ENCODE data around the gene TLX3. TPM values are rescaled to one million over a fixed set of nuclear protein-coding genes. Genes with fewer than 3 reads are reported as not detected.

The TLX3 gene
- polyA plus RNA-seq, 4 donors, result 0.04 TPM; not detected in 3

DNA sequence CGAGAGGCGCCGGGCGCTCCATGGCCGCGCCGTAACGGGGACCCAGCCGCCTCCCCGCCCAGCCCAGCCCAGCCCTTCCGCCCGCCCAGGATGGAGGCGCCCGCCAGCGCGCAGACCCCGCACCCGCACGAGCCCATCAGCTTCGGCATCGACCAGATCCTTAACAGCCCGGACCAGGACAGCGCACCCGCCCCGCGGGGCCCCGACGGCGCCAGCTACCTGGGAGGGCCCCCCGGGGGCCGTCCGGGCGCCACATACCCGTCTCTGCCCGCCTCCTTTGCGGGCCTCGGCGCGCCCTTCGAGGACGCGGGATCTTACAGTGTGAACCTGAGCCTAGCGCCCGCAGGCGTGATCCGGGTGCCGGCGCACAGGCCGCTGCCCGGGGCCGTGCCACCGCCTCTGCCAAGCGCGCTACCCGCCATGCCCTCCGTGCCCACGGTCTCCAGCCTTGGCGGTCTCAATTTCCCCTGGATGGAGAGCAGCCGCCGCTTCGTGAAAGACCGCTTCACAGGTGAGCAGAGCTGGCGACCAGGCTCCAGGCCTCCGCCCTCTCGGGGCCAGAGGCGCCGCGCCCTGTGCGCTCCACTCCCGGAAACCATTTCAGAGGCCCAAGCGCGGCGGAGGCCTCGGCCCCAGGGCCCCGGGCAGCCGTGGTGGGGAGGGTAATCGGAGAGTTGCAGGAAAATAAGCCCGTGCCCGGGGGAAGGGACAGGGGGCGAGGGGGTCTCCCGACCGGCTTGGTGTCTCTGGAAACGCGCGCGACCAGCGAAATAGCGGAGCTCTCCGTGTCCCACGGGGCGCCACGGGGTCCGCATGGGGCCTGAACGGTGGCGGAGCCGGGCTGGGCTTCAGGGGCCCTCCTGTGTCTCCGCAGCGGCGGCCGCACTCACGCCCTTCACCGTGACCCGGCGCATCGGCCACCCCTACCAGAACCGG lies 496 bp downstream of the TLX3 start:
- FAIRE-seq, result no peak

DNA sequence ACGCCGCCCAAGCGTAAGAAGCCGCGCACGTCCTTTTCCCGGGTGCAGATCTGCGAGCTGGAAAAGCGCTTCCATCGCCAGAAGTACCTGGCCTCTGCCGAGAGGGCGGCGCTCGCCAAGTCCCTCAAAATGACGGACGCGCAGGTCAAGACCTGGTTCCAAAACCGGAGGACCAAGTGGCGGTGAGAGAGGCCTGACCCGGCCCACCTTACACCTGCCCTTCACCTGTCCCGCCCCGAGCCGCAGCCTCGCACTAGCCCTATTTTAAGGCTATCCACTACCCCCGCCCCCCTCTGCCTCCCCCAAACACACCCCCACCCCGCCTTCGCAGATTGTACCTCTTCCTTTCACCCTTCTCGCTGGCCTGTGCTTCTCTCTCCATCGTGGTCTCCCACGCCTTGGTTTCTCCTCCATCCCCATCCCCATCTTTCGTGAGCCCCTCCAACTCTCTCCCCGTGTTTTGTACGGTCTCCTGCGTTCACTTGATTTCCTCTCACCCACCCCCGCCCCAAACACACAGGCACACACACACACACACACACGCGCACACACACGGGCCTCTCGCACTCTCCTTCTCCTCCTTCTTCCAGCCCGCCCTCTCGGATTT lies 1.3 kb downstream of the TLX3 start:
- FAIRE-seq, result no peak
- Histone ChIP-seq H3K4me1 (ENCODE audit: control insufficient read depth in 3 of 3, insufficient read depth in 2 of 3, low read depth in 1 of 3, low read length in 2 of 3) (peaks cover 0 to 12% (median 4%) of the 10 kb centered on the region in 3 donors), H3K9me3 (ENCODE audit: control insufficient read depth in 2 of 2, insufficient read depth in 1 of 2, low read depth in 1 of 2, low read length in 1 of 2) (no peaks in the 10 kb centered on the region), H3K36me3 (ENCODE audit: control insufficient read depth in 3 of 3, insufficient read depth in 2 of 3, low read depth in 1 of 3, low read length in 3 of 3) (no peaks in the 10 kb centered on the region), H3K27me3 (ENCODE audit: control insufficient read depth in 3 of 3, insufficient read depth in 3 of 3, low read length in 3 of 3) (peaks cover 32 to 96% (median 69%) of the 10 kb centered on the region in 3 donors), H3K4me3 (ENCODE audit: low read depth in 1 of 3, low read length in 3 of 3) (no peak overlapping the region), H3K27ac (ENCODE audit: low read depth in 1 of 3, low read length in 2 of 3) (no peak overlapping the region)
- DNase-seq, result peak in 1 of 2 donors; percentile 7
- 5 to 7% (median 6%) methylated on average over 38 to 41 of the region's 41 CpGs for WGBS, 3 donors

More for the DNA sequence above, 496 bp downstream of the TLX3 start:
- Histone ChIP-seq H3K4me3 (ENCODE audit: low read depth in 1 of 3, low read length in 3 of 3) (peak overlapping the region in 1 of 3 donors; percentile 26), H3K27ac (ENCODE audit: low read depth in 1 of 3, low read length in 2 of 3) (no peak overlapping the region), H3K36me3 (ENCODE audit: control insufficient read depth in 3 of 3, insufficient read depth in 2 of 3, low read depth in 1 of 3, low read length in 3 of 3) (no peaks in the 10 kb centered on the region), H3K9me3 (ENCODE audit: control insufficient read depth in 2 of 2, insufficient read depth in 1 of 2, low read depth in 1 of 2, low read length in 1 of 2) (no peaks in the 10 kb centered on the region), H3K27me3 (ENCODE audit: control insufficient read depth in 3 of 3, insufficient read depth in 3 of 3, low read length in 3 of 3) (peaks cover 24 to 96% (median 68%) of the 10 kb centered on the region in 3 donors), H3K4me1 (ENCODE audit: control insufficient read depth in 3 of 3, insufficient read depth in 2 of 3, low read depth in 1 of 3, low read length in 2 of 3) (peaks cover 0 to 12% (median 4%) of the 10 kb centered on the region in 3 donors)
- DNase-seq, result peak in 1 of 2 donors; percentile 38
- WGBS, 3 donors, result 4 to 5% (median 4%) methylated on average over 83 to 106 of the region's 106 CpGs

GRCh38 chr5:171310819-171311321 lies 1.8 kb downstream of the TLX3 start:
- FAIRE-seq (no peak), DNase-seq (no peak)
- no peak overlapping the region for H3K27ac ChIP-seq (ENCODE audit: low read depth in 1 of 3, low read length in 2 of 3)
- no peaks in the 10 kb centered on the region for H3K36me3 ChIP-seq (ENCODE audit: control insufficient read depth in 3 of 3, insufficient read depth in 2 of 3, low read depth in 1 of 3, low read length in 3 of 3)
- 3 to 5% (median 3%) methylated on average over 41 of the region's 41 CpGs for WGBS, 3 donors
- peaks cover 33 to 96% (median 69%) of the 10 kb centered on the region in 3 donors for H3K27me3 ChIP-seq (ENCODE audit: control insufficient read depth in 3 of 3, insufficient read depth in 3 of 3, low read length in 3 of 3)
- no peak overlapping the region for H3K4me3 ChIP-seq (ENCODE audit: low read depth in 1 of 3, low read length in 3 of 3)
- H3K4me1 ChIP-seq (ENCODE audit: control insufficient read depth in 3 of 3, insufficient read depth in 2 of 3, low read depth in 1 of 3, low read length in 2 of 3), result peaks cover 0 to 12% (median 4%) of the 10 kb centered on the region in 3 donors
- H3K9me3 ChIP-seq (ENCODE audit: control insufficient read depth in 2 of 2, insufficient read depth in 1 of 2, low read depth in 1 of 2, low read length in 1 of 2), result no peaks in the 10 kb centered on the region

DNA sequence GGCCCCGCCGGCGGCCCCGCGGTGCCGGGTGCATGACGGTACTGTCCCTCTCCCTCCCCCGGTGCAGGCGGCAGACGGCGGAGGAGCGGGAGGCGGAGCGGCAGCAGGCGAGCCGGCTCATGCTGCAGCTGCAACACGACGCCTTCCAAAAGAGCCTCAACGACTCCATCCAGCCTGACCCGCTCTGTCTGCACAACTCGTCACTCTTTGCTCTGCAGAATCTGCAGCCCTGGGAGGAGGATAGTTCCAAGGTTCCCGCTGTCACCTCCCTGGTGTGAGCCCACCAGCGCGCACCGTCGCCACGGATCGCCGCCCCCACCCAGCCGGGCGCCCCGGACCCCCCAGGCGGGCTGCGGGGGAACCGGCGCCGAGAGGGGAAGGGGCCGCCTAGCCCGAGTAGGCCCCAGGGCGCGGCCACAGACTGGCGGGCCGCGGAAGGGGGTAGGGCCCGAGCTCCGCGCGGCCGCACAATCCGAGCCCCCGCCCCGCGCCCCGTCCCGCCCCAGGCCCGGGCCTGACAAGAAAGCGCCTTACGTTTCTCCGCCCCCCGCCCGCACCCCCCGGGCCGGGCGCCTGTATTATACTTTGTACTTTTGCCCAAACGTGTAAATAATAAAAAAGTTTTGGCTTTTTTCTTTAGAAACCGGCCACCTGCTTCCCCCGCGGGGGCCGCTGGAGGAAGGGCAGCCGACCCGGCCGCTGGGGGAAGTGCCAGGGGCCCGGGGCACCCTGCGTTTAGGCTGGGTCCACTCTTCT lies 2.5 kb downstream of the TLX3 start:
- whole genome bisulfite sequencing, 3 donors, result 0 to 3% (median 1%) methylated on average over 59 to 74 of the region's 74 CpGs
- Histone ChIP-seq H3K27ac (ENCODE audit: low read depth in 1 of 3, low read length in 2 of 3) (no peak overlapping the region), H3K27me3 (ENCODE audit: control insufficient read depth in 3 of 3, insufficient read depth in 3 of 3, low read length in 3 of 3) (peaks cover 33 to 96% (median 71%) of the 10 kb centered on the region in 3 donors), H3K4me1 (ENCODE audit: control insufficient read depth in 3 of 3, insufficient read depth in 2 of 3, low read depth in 1 of 3, low read length in 2 of 3) (peaks cover 0 to 12% (median 4%) of the 10 kb centered on the region in 3 donors), H3K36me3 (ENCODE audit: control insufficient read depth in 3 of 3, insufficient read depth in 2 of 3, low read depth in 1 of 3, low read length in 3 of 3) (no peaks in the 10 kb centered on the region), H3K9me3 (ENCODE audit: control insufficient read depth in 2 of 2, insufficient read depth in 1 of 2, low read depth in 1 of 2, low read length in 1 of 2) (no peaks in the 10 kb centered on the region), H3K4me3 (ENCODE audit: low read depth in 1 of 3, low read length in 3 of 3) (peak overlapping the region in 2 of 3 donors; percentile 2 to 16)
- FAIRE-seq (no peak), DNase-seq (peak in 1 of 2 donors; percentile 50)

DNA sequence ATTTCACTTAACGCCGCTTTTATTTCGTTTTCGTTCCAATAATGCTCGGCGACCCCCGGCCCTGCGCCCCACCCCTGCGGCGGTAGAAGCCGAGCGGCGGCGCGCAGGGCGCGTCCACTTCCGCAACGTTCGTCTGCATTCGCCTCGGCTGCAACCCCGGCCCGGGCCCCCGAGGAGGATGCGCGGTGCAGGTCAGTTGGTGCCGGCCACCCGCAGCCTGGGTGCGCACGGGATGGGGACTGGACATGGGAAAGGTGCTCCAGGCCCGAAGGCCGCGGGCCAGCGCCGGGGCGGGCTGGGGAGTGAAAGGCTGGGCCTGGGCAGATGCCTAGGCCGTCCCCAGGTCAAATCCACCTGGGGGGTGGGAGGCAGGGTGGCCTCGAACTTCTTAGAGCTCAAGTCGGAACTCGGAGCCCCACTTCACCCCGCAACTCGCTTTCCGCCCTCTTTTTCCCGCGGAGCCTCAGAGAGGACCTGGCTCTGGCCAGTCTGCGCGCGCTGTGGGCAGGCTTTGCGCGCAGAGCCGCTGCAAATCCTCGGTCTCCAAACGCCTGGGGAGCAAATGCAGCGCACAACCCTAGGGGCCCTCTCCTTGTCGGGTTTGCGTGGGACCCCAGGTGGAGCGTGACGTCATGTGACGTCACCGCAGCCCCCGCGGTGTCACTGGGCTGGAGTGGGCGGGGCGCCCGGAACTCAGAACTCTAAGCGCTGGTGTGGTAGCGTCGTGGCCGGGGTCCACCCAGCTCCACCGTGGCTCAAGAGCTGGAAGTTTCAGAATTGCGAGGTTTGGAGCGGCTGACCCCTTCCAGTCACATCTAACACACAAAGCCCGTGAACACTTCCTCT lies 3.3 kb downstream of the TLX3 start:
- FAIRE-seq (no peak), DNase-seq (no peak)
- 4 to 6% (median 6%) methylated on average over 72 to 74 of the region's 74 CpGs for WGBS, 3 donors
- peak overlapping the region in 1 of 3 donors; percentile 16 for H3K4me3 ChIP-seq (ENCODE audit: low read depth in 1 of 3, low read length in 3 of 3)
- peaks cover 0 to 12% (median 4%) of the 10 kb centered on the region in 3 donors for H3K4me1 ChIP-seq (ENCODE audit: control insufficient read depth in 3 of 3, insufficient read depth in 2 of 3, low read depth in 1 of 3, low read length in 2 of 3)
- H3K27me3 ChIP-seq (ENCODE audit: control insufficient read depth in 3 of 3, insufficient read depth in 3 of 3, low read length in 3 of 3), result peaks cover 33 to 96% (median 70%) of the 10 kb centered on the region in 3 donors
- H3K36me3 ChIP-seq (ENCODE audit: control insufficient read depth in 3 of 3, insufficient read depth in 2 of 3, low read depth in 1 of 3, low read length in 3 of 3), result no peaks in the 10 kb centered on the region
- H3K27ac ChIP-seq (ENCODE audit: low read depth in 1 of 3, low read length in 2 of 3), result no peak overlapping the region
- no peaks in the 10 kb centered on the region for H3K9me3 ChIP-seq (ENCODE audit: control insufficient read depth in 2 of 2, insufficient read depth in 1 of 2, low read depth in 1 of 2, low read length in 1 of 2)

- H3K4me3 ChIP-seq (ENCODE audit: low read depth in 1 of 3, low read length in 3 of 3), result no peak overlapping the region
- no peaks in the 10 kb centered on the region for H3K36me3 ChIP-seq (ENCODE audit: control insufficient read depth in 3 of 3, insufficient read depth in 2 of 3, low read depth in 1 of 3, low read length in 3 of 3)
- 8 to 13% (median 9%) methylated on average over 37 of the region's 37 CpGs for WGBS, 3 donors
- H3K27ac ChIP-seq (ENCODE audit: low read depth in 1 of 3, low read length in 2 of 3), result no peak overlapping the region
- H3K9me3 ChIP-seq (ENCODE audit: control insufficient read depth in 2 of 2, insufficient read depth in 1 of 2, low read depth in 1 of 2, low read length in 1 of 2), result no peaks in the 10 kb centered on the region
- DNase-seq, result no peak
- no peak for FAIRE-seq
- peaks cover 33 to 96% (median 68%) of the 10 kb centered on the region in 3 donors for H3K27me3 ChIP-seq (ENCODE audit: control insufficient read depth in 3 of 3, insufficient read depth in 3 of 3, low read length in 3 of 3)
- H3K4me1 ChIP-seq (ENCODE audit: control insufficient read depth in 3 of 3, insufficient read depth in 2 of 3, low read depth in 1 of 3, low read length in 2 of 3), result peaks cover 0 to 12% (median 4%) of the 10 kb centered on the region in 3 donors
These were observed 4.6 kb downstream of the TLX3 start for GRCh38 chr5:171313481-171314206.

GRCh38 chr5:171314728-171315385 lies 5.8 kb downstream of the TLX3 start:
- H3K4me3 ChIP-seq (ENCODE audit: low read depth in 1 of 3, low read length in 3 of 3), result peak overlapping the region in 1 of 3 donors; percentile 2

More at GRCh38 chr5:171314728-171315385, 5.8 kb downstream of the TLX3 start:
- peaks cover 0 to 12% (median 4%) of the 10 kb centered on the region in 3 donors for H3K4me1 ChIP-seq (ENCODE audit: control insufficient read depth in 3 of 3, insufficient read depth in 2 of 3, low read depth in 1 of 3, low read length in 2 of 3)
- H3K9me3 ChIP-seq (ENCODE audit: control insufficient read depth in 2 of 2, insufficient read depth in 1 of 2, low read depth in 1 of 2, low read length in 1 of 2), result no peaks in the 10 kb centered on the region
- no peak for FAIRE-seq
- no peak overlapping the region for H3K27ac ChIP-seq (ENCODE audit: low read depth in 1 of 3, low read length in 2 of 3)
- H3K36me3 ChIP-seq (ENCODE audit: control insufficient read depth in 3 of 3, insufficient read depth in 2 of 3, low read depth in 1 of 3, low read length in 3 of 3), result no peaks in the 10 kb centered on the region
- no peak for DNase-seq
- H3K27me3 ChIP-seq (ENCODE audit: control insufficient read depth in 3 of 3, insufficient read depth in 3 of 3, low read length in 3 of 3), result peaks cover 25 to 94% (median 71%) of the 10 kb centered on the region in 3 donors
- 4 to 10% (median 5%) methylated on average over 46 to 53 of the region's 53 CpGs for WGBS, 3 donors
